ENCODE data around the gene ZNRF3. TPM values are rescaled to one million over a fixed set of nuclear protein-coding genes. Genes with fewer than 3 reads are reported as not detected.

ZNRF3 gene
- total and polyA plus RNA-seq, 2 donors (not counting 1 experiment from before 2014, with no cell fraction given), result 0.21 to 0.71 TPM

- H3K27me3 Mint-ChIP-seq, result peaks cover 15% of the 10 kb centered on the region
- no peaks in the 10 kb centered on the region for H3K4me1 Mint-ChIP-seq
- ATAC-seq (ENCODE audit: low read depth) (no peak), DNase-seq (no peak)
- no peak overlapping the region for H3K9ac ChIP-seq (ENCODE audit: low read length)
- H3K4me2 ChIP-seq (replicated peaks; ENCODE audit: low read depth, low read length, poor library complexity, severe bottlenecking), result no peak overlapping the region
- no peaks in the 10 kb centered on the region for H3K79me2 ChIP-seq (ENCODE audit: control insufficient read depth, insufficient read depth, low read length)
- no peak overlapping the region for H3K27ac Mint-ChIP-seq
- 100% methylated on average over 1 of the region's 2 CpGs for WGBS (ENCODE audit: insufficient coverage)
- no peaks in the 10 kb centered on the region for H3K4me1 ChIP-seq (ENCODE audit: control insufficient read depth in 2 of 2, insufficient read depth in 2 of 2, low read length in 2 of 2)
- H3K4me3 ChIP-seq (ENCODE audit: control extremely low read depth in 1 of 5, extremely low read depth in 1 of 5, insufficient read depth in 1 of 5, low read depth in 2 of 5, low read length in 4 of 5), result no peak overlapping the region
- CTCF ChIA-PET, result interaction anchor here (1.2 kb wide), 1 partner anchor 150 kb away, joined by 4 read pairs; no protein-coding TSS in a partner anchor
- no peak overlapping the region for H3K27ac ChIP-seq (ENCODE audit: low read length in 2 of 2)
- H4K20me1 ChIP-seq (ENCODE audit: control insufficient read depth, insufficient read depth, low read length, poor library complexity, severe bottlenecking), result no peaks in the 10 kb centered on the region
- POLR2A ChIA-PET, result no interaction called here
- H3K36me3 ChIP-seq (replicated peaks in 1 of 2; ENCODE audit: control extremely low read depth in 1 of 2, control insufficient read depth in 1 of 2, extremely low read depth in 1 of 2, insufficient read depth in 2 of 2, low read length in 1 of 2), result no peaks in the 10 kb centered on the region
- H3K9me3 Mint-ChIP-seq (ENCODE audit: insufficient read depth), result no peaks in the 10 kb centered on the region
- H3K9me3 ChIP-seq (ENCODE audit: control extremely low read depth in 1 of 3, control insufficient read depth in 2 of 3, insufficient read depth in 1 of 3, low read length in 2 of 3), result no peaks in the 10 kb centered on the region
- no peak overlapping the region for H3K4me3 Mint-ChIP-seq
- intact Hi-C loops (cut with micrococcal nuclease), result no loop called here
- H2AFZ ChIP-seq (ENCODE audit: insufficient read depth, low read depth, low read length, poor library complexity, severe bottlenecking), result no peak overlapping the region
- TF ChIP-seq, protein P1, sequence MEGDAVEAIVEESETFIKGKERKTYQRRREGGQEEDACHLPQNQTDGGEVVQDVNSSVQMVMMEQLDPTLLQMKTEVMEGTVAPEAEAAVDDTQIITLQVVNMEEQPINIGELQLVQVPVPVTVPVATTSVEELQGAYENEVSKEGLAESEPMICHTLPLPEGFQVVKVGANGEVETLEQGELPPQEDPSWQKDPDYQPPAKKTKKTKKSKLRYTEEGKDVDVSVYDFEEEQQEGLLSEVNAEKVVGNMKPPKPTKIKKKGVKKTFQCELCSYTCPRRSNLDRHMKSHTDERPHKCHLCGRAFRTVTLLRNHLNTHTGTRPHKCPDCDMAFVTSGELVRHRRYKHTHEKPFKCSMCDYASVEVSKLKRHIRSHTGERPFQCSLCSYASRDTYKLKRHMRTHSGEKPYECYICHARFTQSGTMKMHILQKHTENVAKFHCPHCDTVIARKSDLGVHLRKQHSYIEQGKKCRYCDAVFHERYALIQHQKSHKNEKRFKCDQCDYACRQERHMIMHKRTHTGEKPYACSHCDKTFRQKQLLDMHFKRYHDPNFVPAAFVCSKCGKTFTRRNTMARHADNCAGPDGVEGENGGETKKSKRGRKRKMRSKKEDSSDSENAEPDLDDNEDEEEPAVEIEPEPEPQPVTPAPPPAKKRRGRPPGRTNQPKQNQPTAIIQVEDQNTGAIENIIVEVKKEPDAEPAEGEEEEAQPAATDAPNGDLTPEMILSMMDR (IDR thresholded peaks at IDR 0.05), result no peak
- no peak for TF ChIP-seq EZH2 (IDR thresholded peaks at IDR 0.05; ENCODE audit: borderline replicate concordance, insufficient read depth, low read depth, low read length, poor library complexity, severe bottlenecking)
- peaks cover 0 to 9% (median 0%) of the 10 kb centered on the region in 4 experiments for H3K27me3 ChIP-seq (replicated peaks in 1 of 4; ENCODE audit: control extremely low read depth in 1 of 4, control insufficient read depth in 3 of 4, insufficient read depth in 4 of 4, low read length in 3 of 4)
Observed at GRCh38 chr22:29095459-29095858, 212.1 kb downstream of the ZNRF3 start.

DNA sequence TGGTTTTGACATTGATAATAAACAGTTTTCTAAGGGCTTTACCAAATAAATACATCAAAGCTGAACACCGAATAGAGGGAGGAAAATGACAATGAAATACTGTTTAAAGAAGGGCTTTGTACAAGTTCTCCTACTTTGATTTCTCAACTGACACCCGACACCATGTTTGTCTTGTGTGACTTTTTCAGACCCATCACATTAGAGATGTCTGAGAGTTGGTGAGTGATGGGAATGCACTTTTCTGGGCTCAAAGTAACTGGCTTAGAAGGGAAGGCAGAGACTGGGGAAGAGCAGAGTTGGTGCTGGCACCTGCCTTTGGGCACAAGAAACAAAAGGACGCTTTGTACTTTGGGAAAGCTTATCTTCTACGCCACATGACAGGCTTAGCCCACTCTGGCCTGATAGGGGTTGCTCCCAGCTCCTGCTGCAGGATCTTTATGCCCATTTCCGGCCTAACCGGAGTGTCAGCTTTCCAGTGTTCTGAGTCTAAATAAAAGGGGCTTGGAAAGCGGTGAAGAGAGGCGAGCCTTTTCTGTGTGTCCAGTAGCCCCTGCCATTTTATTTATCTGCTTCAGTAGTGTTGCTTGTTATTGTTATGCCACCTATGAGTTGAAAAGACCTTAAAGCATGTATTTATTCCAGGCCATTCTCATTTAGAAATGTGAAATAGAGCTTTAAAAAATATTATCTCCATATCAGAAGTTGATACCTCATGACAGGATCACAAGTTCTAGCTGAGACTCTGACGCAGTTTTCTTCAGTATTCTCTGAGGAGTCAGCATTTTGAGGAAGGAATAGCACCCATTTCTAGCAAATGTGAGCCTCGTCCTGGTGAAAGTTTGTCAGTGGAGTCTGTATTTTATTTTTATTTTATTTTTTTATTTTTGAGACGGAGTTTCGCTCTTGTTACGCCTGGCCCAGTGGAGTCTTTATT lies 213.6 kb downstream of the ZNRF3 start:
- ChIA-PET POLR2A (no interaction called here), CTCF (no interaction called here)
- no peak overlapping the region for H3K27ac ChIP-seq (ENCODE audit: low read length in 2 of 2)
- no peak overlapping the region for H3K4me3 ChIP-seq (ENCODE audit: control extremely low read depth in 1 of 5, extremely low read depth in 1 of 5, insufficient read depth in 1 of 5, low read depth in 2 of 5, low read length in 4 of 5)
- no peak overlapping the region for H2AFZ ChIP-seq (ENCODE audit: insufficient read depth, low read depth, low read length, poor library complexity, severe bottlenecking)
- Mint-ChIP-seq H3K27ac (no peak overlapping the region), H3K9me3 (ENCODE audit: insufficient read depth) (no peaks in the 10 kb centered on the region), H3K4me3 (no peak overlapping the region), H3K4me1 (no peaks in the 10 kb centered on the region), H3K27me3 (peaks cover 10% of the 10 kb centered on the region)
- intact Hi-C loops (cut with micrococcal nuclease), result no loop called here
- no peaks in the 10 kb centered on the region for H3K79me2 ChIP-seq (ENCODE audit: control insufficient read depth, insufficient read depth, low read length)
- DNase-seq (no peak), ATAC-seq (ENCODE audit: low read depth) (no peak)
- TF ChIP-seq EZH2 (IDR thresholded peaks at IDR 0.05; ENCODE audit: borderline replicate concordance, insufficient read depth, low read depth, low read length, poor library complexity, severe bottlenecking), result no peak
- TF ChIP-seq, protein P1 (IDR thresholded peaks at IDR 0.05), result no peak
- H3K36me3 ChIP-seq (replicated peaks in 1 of 2; ENCODE audit: control extremely low read depth in 1 of 2, control insufficient read depth in 1 of 2, extremely low read depth in 1 of 2, insufficient read depth in 2 of 2, low read length in 1 of 2), result no peaks in the 10 kb centered on the region
- no peaks in the 10 kb centered on the region for H3K9me3 ChIP-seq (ENCODE audit: control extremely low read depth in 1 of 3, control insufficient read depth in 2 of 3, insufficient read depth in 1 of 3, low read length in 2 of 3)
- no peak overlapping the region for H3K4me2 ChIP-seq (replicated peaks; ENCODE audit: low read depth, low read length, poor library complexity, severe bottlenecking)
- 96% methylated on average over 5 of the region's 13 CpGs for WGBS (ENCODE audit: insufficient coverage)
- peaks cover 0 to 9% (median 0%) of the 10 kb centered on the region in 4 experiments for H3K27me3 ChIP-seq (replicated peaks in 1 of 4; ENCODE audit: control extremely low read depth in 1 of 4, control insufficient read depth in 3 of 4, insufficient read depth in 4 of 4, low read length in 3 of 4)
- H4K20me1 ChIP-seq (ENCODE audit: control insufficient read depth, insufficient read depth, low read length, poor library complexity, severe bottlenecking), result no peaks in the 10 kb centered on the region
- no peaks in the 10 kb centered on the region for H3K4me1 ChIP-seq (ENCODE audit: control insufficient read depth in 2 of 2, insufficient read depth in 2 of 2, low read length in 2 of 2)
- no peak overlapping the region for H3K9ac ChIP-seq (ENCODE audit: low read length)
